Mononuclear cell (primary cell): Measurements from ENCODE around the gene SPEM1. TPM values are rescaled to one million over a fixed set of nuclear protein-coding genes. Genes with fewer than 3 reads are reported as not detected.

Source experiments
- H3K27me3 ChIP-seq: 2 replicates; pipeline ENCODE4 v1.6.0; 2011; ENCODE audit warnings: low read length, control low read depth; ENCODE audit not compliant: insufficient read depth
- H3K4me1 ChIP-seq: 2 replicates; pipeline ENCODE4 v1.5.1; 2011; ENCODE audit warnings: mild to moderate bottlenecking, low read length, control low read depth; ENCODE audit not compliant: insufficient read depth
- H3K4me3 ChIP-seq: 2 replicates; pipeline ENCODE4 v1.5.1; 2011; ENCODE audit warnings: mild to moderate bottlenecking, low read length, moderate library complexity
- H3K9me3 ChIP-seq: 2 replicates; pipeline ENCODE4 v1.5.1; 2011; ENCODE audit warnings: low read depth, mild to moderate bottlenecking, control low read depth, low read length
- total RNA-seq: library from RNA; depleted of rRNA; stranded (reverse); fragments of >200 nt; gene quantifications from one replicate; pipeline ENCODE4 v1.2.3, GENCODE V29; 2012

The SPEM1 gene, protein sequence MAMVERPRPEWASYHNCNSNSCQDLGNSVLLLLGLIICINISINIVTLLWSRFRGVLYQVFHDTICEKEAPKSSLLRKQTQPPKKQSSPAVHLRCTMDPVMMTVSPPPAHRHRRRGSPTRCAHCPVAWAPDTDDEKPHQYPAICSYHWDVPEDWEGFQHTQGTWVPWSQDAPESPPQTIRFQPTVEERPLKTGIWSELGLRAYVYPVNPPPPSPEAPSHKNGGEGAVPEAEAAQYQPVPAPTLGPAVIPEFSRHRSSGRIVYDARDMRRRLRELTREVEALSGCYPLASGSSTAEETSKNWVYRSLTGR
- not detected for total RNA-seq

DNA sequence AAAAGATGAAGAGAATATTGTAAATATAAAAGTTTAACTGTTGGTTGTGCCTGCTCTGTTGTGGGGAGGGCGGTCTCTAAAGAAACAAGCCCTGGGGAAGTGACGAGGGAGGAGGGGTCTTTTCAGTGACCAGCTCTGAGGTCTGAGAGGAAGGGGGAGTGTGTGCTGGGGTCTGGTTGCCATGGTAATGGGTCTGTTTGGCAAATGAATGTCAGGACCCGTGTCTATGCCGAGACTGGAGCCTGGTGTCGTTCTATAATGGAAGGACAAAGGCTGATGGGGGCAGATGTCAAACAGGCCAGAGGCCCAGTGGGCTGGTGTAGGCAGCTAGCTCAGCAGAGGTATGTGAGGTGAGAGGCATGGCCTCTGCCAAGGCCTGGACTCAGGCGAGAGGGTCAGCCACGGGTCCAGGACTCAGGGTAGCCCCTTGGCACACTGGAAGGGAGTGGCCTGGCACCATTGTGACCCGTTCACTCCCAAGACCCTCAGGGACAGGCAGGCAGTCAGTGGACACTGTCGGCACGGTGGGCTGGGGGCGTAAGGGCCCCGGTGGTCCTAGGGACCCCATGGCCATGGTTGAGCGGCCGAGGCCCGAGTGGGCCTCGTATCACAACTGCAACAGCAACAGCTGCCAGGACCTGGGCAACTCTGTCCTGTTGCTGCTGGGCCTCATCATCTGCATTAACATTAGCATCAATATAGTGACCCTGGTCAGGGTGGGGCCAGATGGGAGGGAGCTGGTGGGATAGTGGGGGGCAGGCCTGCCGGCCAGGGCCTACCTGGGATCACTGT lies at the start of gene SPEM1:
Gene SPEM1, plus strand, starts transcription at position 506 of the 792 bp plus-strand sequence. Its CDS starts 61 bp downstream, at position 567.
- H3K4me3 ChIP-seq, result no peak within 1 kb of the TSS
- no peaks in the 10 kb centered on the region for H3K27me3 ChIP-seq
- H3K9me3 ChIP-seq, result no peaks in the 10 kb centered on the region
- H3K4me1 ChIP-seq, result no peaks in the 10 kb centered on the region

DNA sequence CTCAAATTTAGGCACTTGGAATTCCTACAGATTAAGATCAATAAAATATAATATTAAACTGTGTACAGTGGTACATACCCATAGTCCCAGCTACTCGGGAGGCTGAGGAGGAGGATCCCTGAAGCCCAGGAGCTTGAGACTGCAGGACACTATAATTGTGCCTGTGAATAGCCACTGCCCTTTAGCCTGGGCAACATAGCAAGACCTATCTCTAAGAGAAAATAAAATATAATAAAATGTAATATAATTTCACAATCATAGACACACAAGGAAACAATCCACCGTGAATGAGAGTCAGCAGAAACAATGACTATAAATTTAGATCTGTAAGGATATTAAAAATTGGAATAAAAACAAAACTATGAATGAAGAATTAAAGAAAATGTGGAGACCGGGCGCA lies 49.3 kb upstream of the SPEM1 start:
- H3K4me1 ChIP-seq, result no peaks in the 10 kb centered on the region
- H3K27me3 ChIP-seq, result no peaks in the 10 kb centered on the region
- H3K4me3 ChIP-seq, result no peak overlapping the region
- H3K9me3 ChIP-seq, result no peaks in the 10 kb centered on the region

DNA sequence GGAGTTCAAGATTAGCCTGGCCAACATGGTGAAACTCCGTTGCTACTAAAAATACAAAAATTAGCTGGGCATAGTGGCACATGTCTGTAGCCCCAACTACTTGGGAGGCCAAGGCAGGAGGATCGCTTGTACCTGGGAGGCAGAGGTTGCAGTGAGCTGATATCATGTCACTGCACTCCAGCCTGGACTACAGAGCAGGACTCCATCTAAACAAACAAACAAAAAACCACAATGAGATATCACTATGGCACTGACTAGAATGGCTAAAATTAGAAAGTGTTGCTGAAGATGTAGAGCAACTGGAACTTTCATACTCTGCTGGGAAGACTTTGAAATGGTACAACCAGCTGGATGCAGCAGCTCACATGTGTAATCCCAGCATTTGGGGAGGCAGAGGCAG lies 45.8 kb upstream of the SPEM1 start:
- Histone ChIP-seq H3K27me3 (peaks cover 4% of the 10 kb centered on the region), H3K4me3 (no peak overlapping the region), H3K9me3 (no peaks in the 10 kb centered on the region), H3K4me1 (no peaks in the 10 kb centered on the region)

DNA sequence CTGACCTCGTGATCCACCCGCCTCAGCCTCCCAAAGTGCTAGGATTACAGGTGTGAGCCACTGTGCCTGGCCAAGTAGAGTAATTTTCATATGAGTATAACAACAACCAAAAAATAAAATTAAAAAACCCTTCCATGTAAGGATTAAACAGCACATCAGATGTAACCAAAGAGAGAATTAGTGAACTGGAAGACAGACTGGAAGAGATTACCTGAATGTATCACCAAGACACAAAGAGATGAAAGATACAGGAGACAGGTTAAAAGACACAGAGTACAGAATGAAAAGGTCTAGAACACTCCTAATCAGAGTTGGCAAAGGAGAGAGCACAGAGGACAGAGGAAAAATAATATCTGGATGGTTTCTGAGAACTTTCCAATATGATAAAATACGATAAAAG lies 41.0 kb upstream of the SPEM1 start:
- Histone ChIP-seq H3K27me3 (peaks cover 38% of the 10 kb centered on the region), H3K4me3 (no peak overlapping the region), H3K9me3 (no peaks in the 10 kb centered on the region), H3K4me1 (peaks cover 8% of the 10 kb centered on the region)

DNA sequence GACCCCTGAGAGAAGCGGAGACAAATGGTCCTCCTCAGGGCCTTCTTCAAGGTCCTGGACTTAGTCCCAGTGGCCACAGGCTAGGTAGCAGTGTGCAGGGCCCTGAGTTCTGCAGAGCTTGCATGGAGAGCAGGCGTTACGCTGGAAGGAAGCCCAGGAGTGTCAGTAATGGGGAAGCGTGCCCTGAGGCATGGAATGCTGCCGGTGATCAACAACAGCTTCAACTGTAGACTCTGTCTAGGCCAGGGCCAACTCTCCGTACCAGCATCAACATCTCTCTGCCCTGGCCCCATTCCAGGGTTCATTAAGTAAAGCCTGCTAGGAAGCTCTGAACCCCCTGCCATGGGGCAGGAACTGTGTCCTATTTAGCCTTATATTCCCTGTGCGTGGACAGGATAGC lies 39.8 kb upstream of the SPEM1 start:
- Histone ChIP-seq H3K27me3 (peaks cover 38% of the 10 kb centered on the region), H3K4me1 (peaks cover 15% of the 10 kb centered on the region), H3K9me3 (no peaks in the 10 kb centered on the region), H3K4me3 (no peak overlapping the region)

DNA sequence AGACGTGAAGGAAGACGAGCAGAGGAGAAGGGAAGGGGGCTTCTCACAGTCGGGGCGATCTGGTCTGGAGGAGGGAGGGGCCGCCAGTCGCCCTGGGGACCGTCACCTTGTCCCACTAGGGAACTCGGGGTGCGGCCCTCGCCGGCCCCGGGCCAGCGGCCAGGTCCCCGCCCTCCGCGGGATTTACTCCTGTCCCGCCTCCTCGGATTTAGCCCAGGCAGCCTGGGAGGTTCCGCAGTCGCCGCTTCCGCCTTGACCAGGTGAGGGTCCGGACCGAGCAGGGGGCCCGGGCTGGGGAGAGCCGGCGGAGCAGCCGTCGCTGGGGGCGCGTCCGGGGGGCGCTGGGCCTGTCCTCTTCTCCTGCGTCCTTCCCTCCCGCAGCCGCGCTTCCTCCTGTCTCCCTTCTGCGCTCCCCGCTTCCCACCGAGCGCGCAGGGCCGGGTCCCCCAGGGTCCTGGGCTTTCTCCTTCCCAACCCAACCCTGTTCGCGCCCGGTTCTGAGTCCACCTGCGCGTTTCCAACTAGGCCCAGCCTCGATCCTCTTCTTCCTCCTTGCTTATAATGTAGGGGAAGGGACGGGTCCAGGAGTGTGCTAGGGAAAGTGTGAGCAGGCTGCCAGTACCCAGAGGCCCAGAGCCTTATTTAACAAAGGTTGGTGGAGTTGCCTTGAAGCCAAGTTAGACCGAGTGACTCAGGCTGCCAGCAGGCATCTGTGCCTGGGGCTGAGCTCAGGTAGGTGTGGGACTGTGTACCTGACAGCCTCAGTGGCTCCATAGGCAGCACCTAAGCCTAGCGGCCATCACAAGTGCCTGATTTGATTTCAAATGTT lies 39.1 kb upstream of the SPEM1 start, which contains the start of gene TNK1:
Gene TNK1, plus strand, starts transcription at position 235 of the 829 bp plus-strand sequence. CDS start 1,838 bp downstream, outside the sequence.
- Histone ChIP-seq H3K4me3 (no peak within 1 kb of the TSS), H3K4me1 (peaks cover 15% of the 10 kb centered on the region), H3K27me3 (peaks cover 38% of the 10 kb centered on the region), H3K9me3 (no peaks in the 10 kb centered on the region)

DNA sequence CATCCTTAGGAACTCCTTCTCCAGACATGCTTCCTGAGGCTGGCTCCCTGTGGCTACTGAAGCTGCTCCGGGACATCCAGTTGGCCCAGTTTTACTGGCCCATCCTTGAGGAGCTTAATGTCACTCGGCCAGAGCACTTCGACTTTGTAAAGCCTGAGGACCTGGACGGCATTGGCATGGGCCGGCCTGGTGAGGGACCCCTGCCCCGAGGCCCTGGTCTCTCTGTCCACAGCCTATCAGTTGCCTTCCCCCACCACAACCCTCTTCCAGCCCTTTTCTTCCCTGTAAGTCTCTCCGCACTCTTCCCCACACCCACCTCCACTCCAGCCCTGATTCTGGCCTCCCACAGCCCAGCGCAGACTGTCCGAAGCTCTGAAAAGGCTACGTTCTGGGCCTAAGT lies 37.2 kb upstream of the SPEM1 start:
- H3K27me3 ChIP-seq, result peaks cover 38% of the 10 kb centered on the region
- peaks cover 15% of the 10 kb centered on the region for H3K4me1 ChIP-seq
- no peak overlapping the region for H3K4me3 ChIP-seq
- no peaks in the 10 kb centered on the region for H3K9me3 ChIP-seq

DNA sequence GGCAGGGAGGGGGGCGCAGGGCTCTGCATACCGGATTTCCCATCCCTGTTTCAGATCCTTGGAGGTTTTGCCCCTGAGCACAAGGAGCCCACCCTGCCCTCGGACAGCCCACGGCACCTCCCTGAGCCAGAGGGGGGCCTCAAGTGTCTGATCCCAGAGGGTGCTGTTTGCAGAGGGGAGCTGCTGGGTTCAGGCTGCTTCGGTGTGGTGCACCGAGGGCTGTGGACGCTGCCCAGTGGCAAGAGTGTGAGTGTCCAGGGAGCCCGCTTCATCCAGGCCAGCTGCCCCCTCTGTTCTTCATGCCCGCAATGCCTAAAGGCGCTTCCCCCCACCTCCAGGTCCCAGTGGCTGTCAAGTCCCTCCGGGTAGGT lies 36.8 kb upstream of the SPEM1 start:
- Histone ChIP-seq H3K27me3 (peaks cover 38% of the 10 kb centered on the region), H3K9me3 (no peaks in the 10 kb centered on the region), H3K4me3 (no peak overlapping the region), H3K4me1 (peaks cover 15% of the 10 kb centered on the region)

DNA sequence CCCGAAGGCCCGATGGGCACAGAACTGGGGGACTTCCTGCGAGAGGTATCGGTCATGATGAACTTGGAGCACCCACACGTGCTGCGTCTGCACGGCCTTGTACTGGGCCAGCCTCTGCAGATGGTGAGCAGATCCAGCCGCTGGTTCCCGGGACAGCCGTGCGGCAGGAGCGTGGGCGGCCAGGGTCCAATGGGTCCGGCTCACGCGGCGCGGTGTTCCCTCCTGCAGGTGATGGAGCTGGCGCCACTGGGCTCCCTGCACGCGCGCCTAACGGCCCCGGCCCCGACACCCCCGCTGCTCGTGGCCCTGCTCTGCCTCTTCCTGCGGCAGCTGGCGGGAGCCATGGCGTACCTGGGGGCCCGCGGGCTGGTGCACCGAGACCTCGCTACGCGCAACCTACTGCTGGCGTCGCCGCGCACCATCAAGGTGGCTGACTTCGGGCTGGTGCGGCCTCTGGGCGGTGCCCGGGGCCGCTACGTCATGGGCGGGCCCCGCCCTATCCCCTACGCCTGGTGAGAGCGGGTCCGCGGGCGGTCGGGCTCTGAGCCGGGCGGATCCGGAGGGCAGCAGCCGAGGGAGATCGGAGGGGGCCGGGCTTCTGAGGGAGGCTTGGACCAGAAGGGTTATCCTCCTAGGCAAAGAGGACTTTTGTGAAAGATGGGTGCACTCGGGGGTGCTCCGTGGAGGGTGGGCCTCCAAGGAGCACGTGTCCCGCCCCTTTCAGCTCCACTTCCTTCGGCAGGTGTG lies 36.2 kb upstream of the SPEM1 start:
- Histone ChIP-seq H3K4me3 (peak overlapping the region; percentile 39), H3K27me3 (peaks cover 38% of the 10 kb centered on the region), H3K9me3 (no peaks in the 10 kb centered on the region), H3K4me1 (peaks cover 15% of the 10 kb centered on the region)

DNA sequence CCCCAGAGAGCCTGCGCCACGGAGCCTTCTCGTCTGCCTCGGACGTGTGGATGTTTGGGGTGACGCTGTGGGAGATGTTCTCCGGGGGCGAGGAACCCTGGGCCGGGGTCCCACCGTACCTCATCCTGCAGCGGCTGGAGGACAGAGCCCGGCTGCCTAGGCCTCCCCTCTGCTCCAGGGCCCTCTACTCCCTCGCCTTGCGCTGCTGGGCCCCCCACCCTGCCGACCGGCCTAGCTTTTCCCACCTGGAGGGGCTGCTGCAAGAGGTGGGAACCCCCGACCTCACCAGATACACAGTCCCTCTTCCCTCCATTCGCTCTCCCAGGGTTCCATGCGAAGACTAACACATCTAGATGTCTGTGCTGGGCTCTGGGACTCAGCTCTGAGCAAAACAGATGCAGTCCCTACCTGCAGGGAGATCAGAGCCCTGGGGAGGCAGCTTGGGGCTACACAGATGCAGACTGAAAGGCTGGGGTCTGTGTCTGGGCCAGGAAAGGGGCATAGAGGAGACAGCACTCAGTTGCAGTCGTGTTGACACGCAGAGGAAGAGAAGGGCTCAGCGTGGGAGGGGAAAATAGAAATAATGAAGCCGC lies 35.5 kb upstream of the SPEM1 start:
- peaks cover 32% of the 10 kb centered on the region for H3K27me3 ChIP-seq
- H3K9me3 ChIP-seq, result no peaks in the 10 kb centered on the region
- peaks cover 15% of the 10 kb centered on the region for H3K4me1 ChIP-seq
- H3K4me3 ChIP-seq, result peak overlapping the region; percentile 39

DNA sequence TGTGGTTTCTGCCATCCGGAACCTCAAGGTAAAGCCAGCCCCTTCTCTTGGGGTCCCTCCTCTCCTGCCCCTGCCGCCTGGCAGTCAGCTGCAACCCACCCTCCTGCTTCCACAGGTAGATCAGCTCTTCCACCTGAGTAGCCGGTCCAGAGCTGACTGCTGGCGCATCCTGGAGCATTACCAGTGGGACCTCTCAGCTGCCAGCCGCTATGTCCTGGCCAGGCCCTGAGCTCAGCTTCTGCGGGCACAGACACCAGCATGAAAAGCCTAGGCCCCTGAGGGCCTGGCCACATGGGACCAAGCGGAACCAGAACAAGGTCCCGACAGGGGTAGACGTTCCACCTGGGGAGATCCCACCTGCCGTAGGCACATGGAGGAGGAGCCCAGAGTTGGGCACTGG lies 31.3 kb upstream of the SPEM1 start:
- Histone ChIP-seq H3K27me3 (no peaks in the 10 kb centered on the region), H3K4me1 (peaks cover 26% of the 10 kb centered on the region), H3K4me3 (no peak overlapping the region), H3K9me3 (no peaks in the 10 kb centered on the region)

DNA sequence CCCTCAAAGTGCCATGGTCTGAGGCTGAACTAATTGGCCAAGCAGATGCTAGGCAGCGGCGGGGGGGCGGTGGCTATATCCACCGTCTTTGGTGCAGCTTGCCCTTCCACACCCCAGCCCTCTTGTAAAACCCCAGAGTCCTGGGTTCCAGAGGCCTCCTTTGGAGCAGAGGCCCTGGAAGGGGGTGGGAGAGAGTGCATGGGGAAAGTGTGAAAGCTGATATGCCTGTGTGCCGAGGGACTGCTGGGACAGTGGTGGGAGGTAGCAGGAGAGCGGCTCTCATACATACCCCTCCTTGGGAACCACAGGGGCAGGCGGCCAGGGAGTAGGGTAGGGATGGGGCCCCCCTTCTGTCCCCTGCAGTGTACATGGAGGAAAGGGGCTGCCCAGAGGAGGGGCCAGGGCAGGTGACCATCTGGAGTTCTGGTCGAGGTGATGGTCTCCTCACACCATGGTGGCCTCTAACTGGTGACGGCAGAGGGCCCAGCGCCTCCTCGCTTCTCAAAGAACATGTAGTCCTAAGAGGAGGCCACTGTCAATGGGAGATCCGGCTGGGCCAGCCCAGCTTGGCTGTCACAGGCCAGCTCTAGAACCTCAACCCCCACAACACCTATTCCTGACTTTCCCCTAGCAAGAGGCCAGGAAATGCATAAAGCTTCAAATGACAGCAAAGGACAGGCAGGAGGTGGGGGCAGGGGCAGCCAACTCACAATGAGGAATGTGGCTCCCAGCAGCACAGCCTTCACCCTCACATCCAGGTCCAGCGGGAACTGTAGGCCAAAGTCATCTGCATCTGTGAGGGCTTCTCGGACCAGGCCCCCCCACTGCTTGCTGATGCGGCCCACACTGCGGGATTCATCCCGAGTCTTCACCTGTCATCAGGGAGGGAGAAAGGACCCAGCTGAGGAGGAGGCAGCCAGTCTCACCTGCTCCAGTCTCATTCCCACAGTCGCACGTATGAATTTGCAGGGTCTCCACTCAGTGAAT lies 29.9 kb upstream of the SPEM1 start:
- no peaks in the 10 kb centered on the region for H3K9me3 ChIP-seq
- H3K4me1 ChIP-seq, result peaks cover 23% of the 10 kb centered on the region
- H3K4me3 ChIP-seq, result no peak overlapping the region
- no peaks in the 10 kb centered on the region for H3K27me3 ChIP-seq

DNA sequence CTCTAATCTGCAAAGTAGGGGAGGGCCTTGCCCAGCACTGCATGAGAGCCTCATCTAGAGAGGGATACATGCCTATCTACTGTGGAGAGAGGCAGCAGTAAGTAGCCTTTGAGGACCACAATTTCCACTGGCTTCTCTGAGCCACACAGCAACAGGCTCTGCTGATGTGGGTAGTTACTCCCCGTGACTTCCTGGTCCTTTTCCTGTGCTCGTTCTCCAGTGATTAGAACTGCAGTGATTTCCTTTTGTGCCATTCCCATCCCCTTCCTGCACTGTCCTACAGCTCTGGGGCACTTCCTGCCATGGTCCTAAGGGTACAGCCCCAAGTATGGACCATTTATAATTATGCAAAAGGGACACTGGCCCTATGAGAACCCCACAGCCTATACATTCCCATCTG lies 28.8 kb upstream of the SPEM1 start:
- no peaks in the 10 kb centered on the region for H3K9me3 ChIP-seq
- H3K27me3 ChIP-seq, result no peaks in the 10 kb centered on the region
- no peak overlapping the region for H3K4me3 ChIP-seq
- H3K4me1 ChIP-seq, result peaks cover 24% of the 10 kb centered on the region
